IMR-90 (cell line): ENCODE measurements around the gene VSX2.

ENCODE experiments used
- FOS ChIP-seq: fragments of 150-350 bp; IDR thresholded peaks from 2 replicates; pipeline ENCODE4 v1.6.1; 2016; ENCODE audit warnings: low read depth, low read length
- TF ChIP-seq, protein P1 (sequence below): conservative IDR thresholded peaks from 2 replicates; pipeline ENCODE4 v1.5.1; 2012; ENCODE audit warnings: mild to moderate bottlenecking, low read depth, low read length, improper control_type of control experiment

GRCh38 chr14:74267588-74267987 is 28.3 kb downstream of the VSX2 start:
- no peak for TF ChIP-seq FOS
- TF ChIP-seq, protein P1, sequence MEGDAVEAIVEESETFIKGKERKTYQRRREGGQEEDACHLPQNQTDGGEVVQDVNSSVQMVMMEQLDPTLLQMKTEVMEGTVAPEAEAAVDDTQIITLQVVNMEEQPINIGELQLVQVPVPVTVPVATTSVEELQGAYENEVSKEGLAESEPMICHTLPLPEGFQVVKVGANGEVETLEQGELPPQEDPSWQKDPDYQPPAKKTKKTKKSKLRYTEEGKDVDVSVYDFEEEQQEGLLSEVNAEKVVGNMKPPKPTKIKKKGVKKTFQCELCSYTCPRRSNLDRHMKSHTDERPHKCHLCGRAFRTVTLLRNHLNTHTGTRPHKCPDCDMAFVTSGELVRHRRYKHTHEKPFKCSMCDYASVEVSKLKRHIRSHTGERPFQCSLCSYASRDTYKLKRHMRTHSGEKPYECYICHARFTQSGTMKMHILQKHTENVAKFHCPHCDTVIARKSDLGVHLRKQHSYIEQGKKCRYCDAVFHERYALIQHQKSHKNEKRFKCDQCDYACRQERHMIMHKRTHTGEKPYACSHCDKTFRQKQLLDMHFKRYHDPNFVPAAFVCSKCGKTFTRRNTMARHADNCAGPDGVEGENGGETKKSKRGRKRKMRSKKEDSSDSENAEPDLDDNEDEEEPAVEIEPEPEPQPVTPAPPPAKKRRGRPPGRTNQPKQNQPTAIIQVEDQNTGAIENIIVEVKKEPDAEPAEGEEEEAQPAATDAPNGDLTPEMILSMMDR = no peak
